CD14-positive monocyte (primary cell): ENCODE results near the gene FAM50A. TPM values are rescaled to one million over a fixed set of nuclear protein-coding genes. Genes with fewer than 3 reads are reported as not detected.
A peak's percentile ranks its signal among the peaks of the same experiment; 100 is the strongest.

Source experiments
- DNase-seq, 3 donors: peaks; one replicate each; pipeline ENCODE4 v3.0.0-alpha.2; 2011 to 2022
- H2AFZ ChIP-seq: 2 replicates; pipeline ENCODE4 v1.6.0; 2012; ENCODE audit warnings: mild to moderate bottlenecking, low read depth, low read length, inconsistent platforms; ENCODE audit not compliant: insufficient read depth, poor library complexity, severe bottlenecking
- H3K27ac ChIP-seq, 2 donors: 1 replicate in 1 of 2; 2 replicates in 1 of 2; pipeline ENCODE4 v1.5.1; 2012 to 2013; ENCODE audit warnings: low read length in 2 of 2, control low read depth in 1 of 2, inconsistent platforms in 1 of 2, low read depth in 1 of 2, mild to moderate bottlenecking in 1 of 2
- H3K27me3 ChIP-seq, 2 donors: one replicate each; pipeline versions ENCODE4 v1.6.0 to v1.6.1; 2011 to 2013; ENCODE audit warnings: low read length in 2 of 2; ENCODE audit not compliant: control insufficient read depth in 2 of 2, insufficient read depth in 2 of 2
- H3K36me3 ChIP-seq, 2 donors: replicated peaks in 1 of 2; 1 replicate in 1 of 2; 2 replicates in 1 of 2; pipeline versions ENCODE4 v1.5.1 to v1.6.1; 2012 to 2013; ENCODE audit warnings: low read length in 2 of 2, control low read depth in 1 of 2, inconsistent platforms in 1 of 2, mild to moderate bottlenecking in 1 of 2; ENCODE audit not compliant: insufficient read depth in 2 of 2, control insufficient read depth in 1 of 2
- H3K4me1 ChIP-seq, 2 donors: 1 replicate in 1 of 2; 2 replicates in 1 of 2; pipeline versions ENCODE4 v1.5.1 to v1.6.1; 2012 to 2013; ENCODE audit warnings: low read length in 2 of 2, control low read depth in 1 of 2, inconsistent platforms in 1 of 2, mild to moderate bottlenecking in 1 of 2, moderate library complexity in 1 of 2; ENCODE audit not compliant: insufficient read depth in 2 of 2, control insufficient read depth in 1 of 2
- H3K4me2 ChIP-seq: replicated peaks from 2 replicates; pipeline ENCODE3; 2012; ENCODE audit warnings: low read length, moderate library complexity, mild to moderate bottlenecking; ENCODE audit not compliant: poor library complexity, severe bottlenecking; ENCODE audit errors: extremely low read depth
- H3K4me3 ChIP-seq, 3 experiments: fragments of 200-600 bp in 1 of 3; sonication (generic) in 1 of 3; replicated peaks in 1 of 3; 1 replicate in 2 of 3; 2 replicates in 1 of 3; pipeline ENCODE4 v1.5.1; 2011 to 2013; ENCODE audit warnings: low read length in 3 of 3, mild to moderate bottlenecking in 3 of 3, control low read depth in 2 of 3, low read depth in 2 of 3, inconsistent platforms in 1 of 3, moderate library complexity in 1 of 3
- H3K79me2 ChIP-seq: 2 replicates; pipeline ENCODE4 v1.6.0; 2012; ENCODE audit warnings: mild to moderate bottlenecking, control low read depth, inconsistent platforms, low read length, moderate library complexity; ENCODE audit not compliant: insufficient read depth
- H3K9ac ChIP-seq: 2 replicates; pipeline ENCODE4 v1.6.0; 2017; ENCODE audit warnings: low read length, mild to moderate bottlenecking; ENCODE audit not compliant: insufficient read depth, poor library complexity, severe bottlenecking
- H3K9me3 ChIP-seq, 2 donors: replicated peaks in 1 of 2; 1 replicate in 1 of 2; 2 replicates in 1 of 2; pipeline versions ENCODE4 v1.5.1 to v1.6.1; 2012 to 2013; ENCODE audit warnings: low read length in 2 of 2, control low read depth in 1 of 2; ENCODE audit not compliant: control insufficient read depth in 1 of 2, insufficient read depth in 1 of 2
- H4K20me1 ChIP-seq: 2 replicates; pipeline ENCODE4 v1.6.0; 2012; ENCODE audit warnings: mild to moderate bottlenecking, low read length, control low read depth, moderate library complexity; ENCODE audit not compliant: insufficient read depth
- H3K27ac Mint-ChIP-seq, 7 donors: one replicate each; pipeline ENCODE4 v1.8.0; 2020; ENCODE audit warnings: mild to moderate bottlenecking in 7 of 7, mixed read lengths in 7 of 7, moderate library complexity in 6 of 7, inconsistent platforms in 2 of 7
- H3K27me3 Mint-ChIP-seq, 3 donors: one replicate each; pipeline ENCODE4 v1.8.0; 2021 to 2022; ENCODE audit warnings: low read depth in 3 of 3, mild to moderate bottlenecking in 3 of 3, mixed read lengths in 3 of 3, moderate library complexity in 3 of 3, inconsistent platforms in 1 of 3
- H3K36me3 Mint-ChIP-seq, 2 donors: one replicate each; pipeline ENCODE4 v1.8.0; 2020; ENCODE audit warnings: mixed read lengths in 2 of 2, inconsistent platforms in 1 of 2, mild to moderate bottlenecking in 1 of 2
- H3K4me1 Mint-ChIP-seq: one replicate; pipeline ENCODE4 v1.8.0; 2020; ENCODE audit warnings: mild to moderate bottlenecking, mixed read lengths
- H3K4me3 Mint-ChIP-seq, 2 donors: one replicate each; pipeline ENCODE4 v1.8.0; 2020; ENCODE audit warnings: mild to moderate bottlenecking in 2 of 2, mixed read lengths in 2 of 2, moderate library complexity in 1 of 2
- H3K9me3 Mint-ChIP-seq, 7 donors: one replicate each; pipeline ENCODE4 v1.8.0; 2020 to 2022; ENCODE audit warnings: mixed read lengths in 7 of 7, mild to moderate bottlenecking in 6 of 7, moderate library complexity in 6 of 7, inconsistent platforms in 2 of 7
- CTCF ChIP-seq: fragments of 200-600 bp; IDR thresholded peaks from one replicate; pipeline ENCODE4 v1.8.0; 2022; ENCODE audit warnings: antibody characterized with exemption, mild to moderate bottlenecking
- WGBS: methylation state at CpG from one replicate; pipeline ENCODE4 v1.1.5; 2013; ENCODE audit warnings: missing lambda C conversion rate; ENCODE audit not compliant: insufficient coverage; 5-methylcytosine and 5-hydroxymethylcytosine counted together
- intact Hi-C, 2 donors: fragments of 100-400 bp; cut with micrococcal nuclease; formaldehyde crosslinking; loops; one replicate each; pipeline versions ENCODE4 v1.15.0 to v1.15.1; 2023
- polyA plus RNA-seq, 3 donors: library from polyadenylated mRNA; depleted of rRNA in 1 of 3; unstranded in 2 of 3; stranded (reverse) in 1 of 3; fragments of 300-500 nt in 2 of 3; fragments of >200 nt in 1 of 3; fragmentation: Illumina TruSeq in 2 of 3; gene quantifications; 1 replicate in 2 of 3; 2 replicates in 1 of 3; pipeline ENCODE4 v1.2.3, GENCODE V29; 2012 to 2021

FAM50A gene
- polyA plus RNA-seq, 3 donors = 23.9 to 88.9 (median 46.4) TPM

GRCh38 chrX:154419189-154419588 lies 24.8 kb upstream of the FAM50A start:
- no peak overlapping the region for H3K4me3 Mint-ChIP-seq
- peaks cover 15 to 33% of the 10 kb centered on the region in 2 donors for H3K36me3 Mint-ChIP-seq
- Histone ChIP-seq H4K20me1 (no peaks in the 10 kb centered on the region), H3K9me3 (no peaks in the 10 kb centered on the region), H2AFZ (no peak overlapping the region), H3K9ac (no peak overlapping the region), H3K4me1 (peaks cover 0 to 6% of the 10 kb centered on the region in 2 donors), H3K4me2 (no peak overlapping the region), H3K79me2 (no peaks in the 10 kb centered on the region), H3K4me3 (no peak overlapping the region), H3K27ac (no peak overlapping the region), H3K36me3 (peaks cover 17 to 33% of the 10 kb centered on the region in 2 donors), H3K27me3 (no peaks in the 10 kb centered on the region)
- WGBS = 97% methylated on average over 7 of the region's 8 CpGs
- H3K27ac Mint-ChIP-seq = peak overlapping the region in 1 of 7 donors; percentile 33
- no peak for DNase-seq
- peaks cover 4% of the 10 kb centered on the region for H3K4me1 Mint-ChIP-seq
- intact Hi-C loops = no loop called here
- no peaks in the 10 kb centered on the region for H3K27me3 Mint-ChIP-seq
- peaks cover 0 to 2% (median 0%) of the 10 kb centered on the region in 7 donors for H3K9me3 Mint-ChIP-seq
- TF ChIP-seq CTCF = no peak

GRCh38 chrX:154419688-154420401 lies 24.1 kb upstream of the FAM50A start:
- no peaks in the 10 kb centered on the region for H4K20me1 ChIP-seq
- Mint-ChIP-seq H3K27me3 (no peaks in the 10 kb centered on the region), H3K27ac (peak overlapping the region in 1 of 7 donors; percentile 31), H3K9me3 (peaks cover 0 to 2% (median 0%) of the 10 kb centered on the region in 7 donors), H3K36me3 (peaks cover 15 to 33% of the 10 kb centered on the region in 2 donors), H3K4me3 (no peak overlapping the region), H3K4me1 (peaks cover 9% of the 10 kb centered on the region)
- H3K9me3 ChIP-seq = no peaks in the 10 kb centered on the region
- H2AFZ ChIP-seq = no peak overlapping the region
- TF ChIP-seq CTCF = no peak
- 83% methylated on average over 2 of the region's 19 CpGs for WGBS
- intact Hi-C loops = no loop called here
- no peaks in the 10 kb centered on the region for H3K27me3 ChIP-seq
- H3K4me1 ChIP-seq = peaks cover 4 to 12% of the 10 kb centered on the region in 2 donors
- H3K4me3 ChIP-seq = no peak overlapping the region
- H3K4me2 ChIP-seq = no peak overlapping the region
- H3K36me3 ChIP-seq = peaks cover 17 to 33% of the 10 kb centered on the region in 2 donors
- no peaks in the 10 kb centered on the region for H3K79me2 ChIP-seq
- H3K27ac ChIP-seq = no peak overlapping the region
- no peak for DNase-seq
- no peak overlapping the region for H3K9ac ChIP-seq
